Mesodermal cell (in vitro differentiated cells): ENCODE results near the gene MTARC2.
"Not testable (repeated sequence)": the region's sequence is repeated elsewhere in the genome, so short reads cannot be mapped to it uniquely, and the experiment has no call there.

Experiments
- H3K27ac ChIP-seq: 2 replicates; pipeline ENCODE4 v1.7.0; 2013; ENCODE audit warnings: mild to moderate bottlenecking, low read depth, low read length, moderate library complexity; ENCODE audit not compliant: severe bottlenecking
- H3K36me3 ChIP-seq: 2 replicates; pipeline ENCODE4 v1.7.1; 2013; ENCODE audit warnings: mild to moderate bottlenecking, low read length, moderate library complexity; ENCODE audit not compliant: control insufficient read depth, insufficient read depth
- H3K4me1 ChIP-seq: one replicate; pipeline ENCODE4 v1.7.1; 2013; ENCODE audit warnings: mild to moderate bottlenecking, low read length; ENCODE audit not compliant: insufficient read depth, control insufficient read depth, poor library complexity, severe bottlenecking
- H3K4me3 ChIP-seq: 2 replicates; pipeline ENCODE4 v1.7.0; 2013; ENCODE audit warnings: low read length, control low read depth, mild to moderate bottlenecking; ENCODE audit not compliant: insufficient read depth, poor library complexity, severe bottlenecking; ENCODE audit errors: extremely low read depth
- H3K9me3 ChIP-seq: 2 replicates; pipeline ENCODE4 v1.7.1; 2013; ENCODE audit warnings: mild to moderate bottlenecking, low read length, moderate library complexity; ENCODE audit not compliant: control insufficient read depth
- WGBS, 2 experiments: methylation state at CpG; one replicate each; pipeline ENCODE4 v1.1.5; 2013; ENCODE audit warnings: missing lambda C conversion rate in 2 of 2; ENCODE audit not compliant: insufficient coverage in 2 of 2; 5-methylcytosine and 5-hydroxymethylcytosine counted together

The MTARC2 gene

DNA sequence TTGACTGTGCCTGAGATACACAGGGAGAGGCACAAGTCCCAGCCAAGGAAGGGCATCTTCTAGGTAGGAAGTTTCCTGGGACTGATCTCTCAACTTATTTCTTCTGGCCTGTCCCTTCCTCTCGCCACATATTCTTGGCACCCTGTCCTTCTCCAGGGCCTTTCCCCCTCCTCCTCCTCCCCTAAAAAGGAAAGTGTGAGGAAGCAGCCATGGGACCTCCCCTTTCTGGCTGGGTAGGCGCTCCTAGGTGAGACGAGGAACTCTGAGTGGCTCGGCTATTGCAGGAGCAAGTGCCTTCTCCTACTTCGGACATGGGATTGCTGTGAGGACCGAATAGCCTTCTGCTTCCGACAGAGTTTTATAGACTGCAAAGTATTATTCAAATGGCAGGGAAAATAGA, 15.5 kb upstream of the MTARC2 start:
- Histone ChIP-seq H3K4me3 (no peak overlapping the region), H3K9me3 (no peaks in the 10 kb centered on the region), H3K27ac (no peak overlapping the region), H3K36me3 (no peaks in the 10 kb centered on the region), H3K4me1 (peaks cover 4% of the 10 kb centered on the region)
- WGBS, 2 experiments: 92 to 93% methylated on average over 4 to 7 of the region's 7 CpGs

DNA sequence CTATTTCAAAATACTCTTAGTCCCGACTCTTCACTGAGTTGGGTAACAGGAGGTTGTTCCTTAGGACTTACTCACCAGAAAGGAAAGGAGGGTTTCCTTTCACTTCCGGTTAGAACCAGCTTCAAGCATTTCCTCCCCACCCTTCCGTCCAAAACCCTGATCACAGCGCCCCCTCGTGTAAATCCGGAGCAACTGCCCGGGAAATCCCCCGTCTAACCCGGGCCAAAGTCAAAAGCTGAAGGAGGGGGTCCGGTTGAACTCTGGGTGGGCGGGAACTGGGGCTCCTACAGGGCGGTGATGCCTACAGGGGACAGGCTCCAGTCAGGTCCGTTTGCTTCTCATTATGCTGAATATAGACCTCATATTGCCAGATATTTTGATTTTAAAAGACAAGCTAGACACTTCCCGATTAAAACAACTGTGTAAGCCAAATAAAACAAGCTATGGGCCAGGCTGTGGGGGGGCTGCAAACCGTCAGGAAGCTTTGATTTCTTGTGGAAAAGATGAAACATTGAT, 15.0 kb upstream of the MTARC2 start:
- Histone ChIP-seq H3K9me3 (no peaks in the 10 kb centered on the region), H3K4me3 (no peak overlapping the region)
- WGBS, 2 experiments: 0 to 20% methylated on average over 2 to 3 of the region's 15 CpGs

DNA sequence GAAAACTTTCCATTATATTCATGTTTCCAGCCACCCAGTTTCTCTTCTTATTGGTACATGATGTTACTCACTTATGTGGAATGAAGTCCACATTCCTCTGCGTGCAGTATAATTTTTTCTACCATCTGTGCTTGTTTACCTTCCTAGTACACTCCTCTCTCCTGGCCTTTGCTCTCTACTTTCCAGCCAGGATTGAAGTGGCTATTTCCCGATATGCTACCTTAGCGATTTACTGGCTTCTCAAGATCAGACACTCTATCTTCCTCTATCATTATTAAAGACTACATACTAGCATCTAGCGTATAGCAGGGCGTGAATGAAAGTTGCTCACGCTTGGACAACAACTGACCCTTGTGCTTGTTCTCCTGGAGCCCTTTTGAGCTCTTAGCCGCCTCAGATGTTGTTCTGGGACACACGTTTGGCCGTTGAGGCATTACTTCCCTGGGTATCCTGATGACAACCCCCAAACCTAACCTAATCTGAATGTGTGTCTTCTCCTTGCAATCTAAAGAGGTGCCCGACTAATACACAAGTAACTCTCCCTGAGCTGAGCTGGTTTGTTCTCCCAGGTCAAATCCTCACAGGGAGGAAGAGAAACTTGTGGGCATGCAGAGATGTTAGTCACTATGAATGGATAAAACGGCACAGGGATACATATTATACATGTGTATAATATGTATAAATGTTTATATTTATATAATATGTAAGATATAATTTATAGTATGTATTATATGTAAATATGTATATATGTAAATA, 13.4 kb upstream of the MTARC2 start:
- WGBS, 2 experiments: 89 to 91% methylated on average over 9 to 10 of the region's 11 CpGs
- no peaks in the 10 kb centered on the region for H3K36me3 ChIP-seq
- H3K4me3 ChIP-seq: no peak overlapping the region
- H3K4me1 ChIP-seq: peaks cover 4% of the 10 kb centered on the region
- no peaks in the 10 kb centered on the region for H3K9me3 ChIP-seq
- no peak overlapping the region for H3K27ac ChIP-seq

More for the DNA sequence above, 15.0 kb upstream of the MTARC2 start:
- Histone ChIP-seq H3K36me3 (no peaks in the 10 kb centered on the region), H3K4me1 (peaks cover 4% of the 10 kb centered on the region), H3K27ac (no peak overlapping the region)

DNA sequence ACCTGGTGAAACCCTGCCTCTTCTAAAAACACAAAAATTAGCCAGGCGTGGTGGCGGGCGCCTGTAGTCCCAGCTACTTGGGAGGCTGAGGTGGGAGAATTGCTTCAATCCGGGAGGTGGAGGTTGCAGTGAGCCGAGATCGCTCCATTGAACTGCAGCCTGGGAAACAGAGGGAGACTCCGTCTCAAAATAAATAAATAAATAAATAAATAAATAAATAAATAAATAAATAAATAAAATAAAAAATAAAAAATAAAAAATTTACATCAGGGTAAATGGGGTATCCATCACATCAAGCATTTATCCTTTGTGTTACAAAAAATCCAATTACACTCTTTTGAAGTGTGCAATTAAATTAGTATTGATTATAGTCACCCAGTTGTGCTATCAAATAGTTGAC, 11.8 kb upstream of the MTARC2 start:
- not testable (repeated sequence) for H3K27ac ChIP-seq, H3K9me3 ChIP-seq, H3K4me3 ChIP-seq, H3K4me1 ChIP-seq, H3K36me3 ChIP-seq
- whole genome bisulfite sequencing, 2 experiments: 86% methylated on average over 4 of the region's 7 CpGs; no CpG with 5 or more reads in 1 of the 2 experiments

DNA sequence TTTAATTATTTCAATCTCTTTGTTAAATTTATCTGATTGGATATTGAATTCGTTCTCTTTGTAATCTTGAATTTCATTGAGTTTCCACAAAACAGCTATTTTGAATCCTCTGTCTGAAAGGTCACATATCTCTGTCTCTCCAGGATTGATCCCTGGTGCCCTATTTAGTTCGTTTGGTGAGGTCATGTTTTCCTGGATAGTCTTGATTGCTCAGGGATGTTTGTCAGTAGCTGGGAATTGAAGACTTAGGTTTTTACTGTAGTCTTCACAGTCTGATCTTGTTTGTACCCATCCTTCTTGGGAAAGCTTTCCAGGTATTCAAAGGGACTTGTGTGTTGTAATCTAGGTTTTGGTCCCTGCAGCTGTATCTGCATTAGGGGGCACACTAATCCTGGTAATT, 6.8 kb upstream of the MTARC2 start:
- H3K9me3 ChIP-seq: no peaks in the 10 kb centered on the region
- H3K4me3 ChIP-seq: no peak overlapping the region
- WGBS, 2 experiments: no CpG with 5 or more reads among the region's 2 CpGs
- no peaks in the 10 kb centered on the region for H3K4me1 ChIP-seq
- no peak overlapping the region for H3K27ac ChIP-seq
- no peaks in the 10 kb centered on the region for H3K36me3 ChIP-seq

DNA sequence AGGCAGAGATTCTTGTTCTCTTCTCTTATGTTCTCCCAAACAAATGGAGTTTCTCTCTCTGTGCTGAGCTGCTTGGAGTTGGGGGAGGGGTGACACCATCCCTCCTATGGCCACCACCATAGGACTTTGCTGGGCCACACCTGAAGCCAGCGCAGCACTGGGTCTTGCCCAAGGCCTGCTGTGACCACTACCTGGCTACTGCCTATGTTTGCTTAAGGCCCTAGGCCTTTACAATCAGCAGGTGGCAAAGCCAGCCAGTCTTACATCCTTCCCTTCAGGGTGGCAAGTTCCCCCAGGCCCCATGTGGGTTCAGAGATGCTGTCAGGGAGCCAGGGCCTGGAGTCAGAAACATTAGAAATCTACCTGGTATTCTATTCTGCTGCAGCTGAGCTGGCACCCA, 6.3 kb upstream of the MTARC2 start:
- H3K9me3 ChIP-seq: no peaks in the 10 kb centered on the region
- H3K4me1 ChIP-seq: no peaks in the 10 kb centered on the region
- no peaks in the 10 kb centered on the region for H3K36me3 ChIP-seq
- H3K27ac ChIP-seq: no peak overlapping the region
- no peak overlapping the region for H3K4me3 ChIP-seq
- WGBS, 2 experiments: 85 to 100% methylated on average over 1 of the region's 1 CpG

DNA sequence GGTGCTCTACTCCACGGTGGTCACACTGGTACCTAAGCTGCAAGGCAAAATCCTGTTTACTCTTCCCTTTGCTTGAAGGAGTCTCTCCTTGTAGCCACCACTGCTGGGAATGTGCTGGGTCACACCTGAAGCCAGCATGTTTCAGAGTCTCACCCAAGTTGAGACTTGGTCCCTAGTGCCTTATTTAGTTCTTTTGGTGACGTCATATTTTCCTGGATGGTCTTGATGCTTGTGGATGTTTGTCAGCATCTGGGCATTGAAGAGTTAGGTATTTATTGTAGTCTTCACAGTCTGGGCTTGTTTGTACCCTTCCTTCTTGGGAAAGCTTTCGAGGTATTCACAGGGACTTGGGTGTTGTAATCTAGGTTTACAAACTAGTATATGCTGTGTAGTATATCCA, 5.6 kb upstream of the MTARC2 start:
- H3K9me3 ChIP-seq: no peaks in the 10 kb centered on the region
- whole genome bisulfite sequencing, 2 experiments: 96 to 100% methylated on average over 2 of the region's 3 CpGs
- no peaks in the 10 kb centered on the region for H3K36me3 ChIP-seq
- H3K27ac ChIP-seq: no peak overlapping the region
- no peak overlapping the region for H3K4me3 ChIP-seq
- no peaks in the 10 kb centered on the region for H3K4me1 ChIP-seq

DNA sequence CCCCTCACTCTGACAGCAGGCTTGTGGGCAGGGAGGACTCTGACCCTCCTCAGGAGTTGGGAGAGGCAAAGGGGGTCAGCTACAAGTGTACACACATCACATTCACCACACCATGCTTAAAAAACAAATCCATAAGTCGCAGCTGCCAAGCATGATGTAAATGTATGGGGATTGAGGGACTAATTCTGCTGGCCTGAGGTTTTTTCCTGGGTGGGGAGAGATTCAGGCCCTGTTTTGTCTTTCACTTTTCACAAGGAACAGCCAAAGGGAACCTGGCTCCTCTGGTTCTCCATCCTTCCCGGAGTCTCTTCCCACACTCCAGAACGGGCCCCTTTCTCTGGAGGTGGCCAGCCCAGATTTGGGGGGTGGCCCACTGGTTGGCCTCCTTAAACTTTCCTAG, 1.3 kb upstream of the MTARC2 start:
- no peaks in the 10 kb centered on the region for H3K4me1 ChIP-seq
- H3K27ac ChIP-seq: no peak overlapping the region
- WGBS, 2 experiments: 88 to 100% methylated on average over 2 of the region's 3 CpGs
- no peaks in the 10 kb centered on the region for H3K36me3 ChIP-seq
- no peak overlapping the region for H3K4me3 ChIP-seq
- H3K9me3 ChIP-seq: no peaks in the 10 kb centered on the region

DNA sequence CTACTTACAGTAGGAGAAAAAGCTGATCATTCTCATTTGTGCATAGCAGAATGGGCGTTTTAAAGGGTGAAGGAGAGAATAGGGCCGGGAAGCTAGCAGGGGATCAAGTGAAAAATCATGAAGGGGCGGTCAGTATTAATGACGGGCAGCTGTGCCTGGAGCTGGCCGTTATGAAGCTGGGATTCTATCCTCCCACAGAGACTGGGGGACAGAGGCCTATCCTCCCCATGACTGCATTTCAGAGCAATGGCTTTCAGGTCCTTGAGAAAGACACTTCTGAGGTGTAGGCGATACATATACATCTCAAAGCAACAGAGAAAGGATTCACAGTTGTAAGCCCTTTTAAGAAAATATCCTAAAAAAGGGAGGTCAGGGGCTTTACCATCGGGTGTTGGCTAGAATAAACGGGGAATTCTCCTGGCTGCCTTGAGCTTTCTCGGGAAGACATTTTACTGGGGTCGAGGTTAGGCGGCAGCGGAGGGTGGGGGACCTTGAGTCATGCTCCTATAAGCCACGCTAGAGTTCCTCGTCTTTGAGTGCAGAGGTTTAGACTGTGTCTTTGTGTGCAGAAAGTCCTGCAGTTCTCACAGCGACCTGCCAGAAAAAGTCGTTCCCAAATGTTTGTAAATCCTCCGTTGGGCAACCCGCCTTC, 559 bp upstream of the MTARC2 start:
- 16 to 23% methylated on average over 13 to 17 of the region's 18 CpGs for WGBS, 2 experiments
- H3K27ac ChIP-seq: no peak overlapping the region
- H3K4me1 ChIP-seq: no peaks in the 10 kb centered on the region
- H3K4me3 ChIP-seq: peak overlapping the region; percentile 45
- no peaks in the 10 kb centered on the region for H3K9me3 ChIP-seq
- no peaks in the 10 kb centered on the region for H3K36me3 ChIP-seq

DNA sequence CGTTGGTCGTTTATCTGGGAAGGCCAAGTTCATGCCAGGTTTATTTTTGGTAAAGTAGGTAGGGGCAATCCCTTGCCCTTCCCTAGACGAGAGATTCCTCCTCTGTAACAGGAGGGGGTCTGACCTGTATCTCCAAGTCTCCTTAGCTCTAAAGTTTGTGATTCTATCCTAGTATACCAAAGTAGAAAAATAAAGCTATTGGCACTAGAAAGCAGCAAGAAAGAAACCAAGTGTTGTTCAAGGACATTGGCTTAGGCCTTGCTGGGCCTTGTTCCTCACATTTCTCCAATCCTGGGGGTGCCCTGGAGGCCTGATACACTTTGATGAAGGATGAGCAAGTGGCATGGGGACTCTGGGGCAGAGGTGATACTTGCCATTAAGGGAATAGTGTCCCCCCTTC, 814 bp downstream of the MTARC2 start:
- no peaks in the 10 kb centered on the region for H3K9me3 ChIP-seq
- no peaks in the 10 kb centered on the region for H3K4me1 ChIP-seq
- peak overlapping the region; percentile 45 for H3K4me3 ChIP-seq
- no peaks in the 10 kb centered on the region for H3K36me3 ChIP-seq
- no peak overlapping the region for H3K27ac ChIP-seq
- 40% methylated on average over 1 of the region's 3 CpGs; no CpG with 5 or more reads in 1 of the 2 experiments for WGBS, 2 experiments

DNA sequence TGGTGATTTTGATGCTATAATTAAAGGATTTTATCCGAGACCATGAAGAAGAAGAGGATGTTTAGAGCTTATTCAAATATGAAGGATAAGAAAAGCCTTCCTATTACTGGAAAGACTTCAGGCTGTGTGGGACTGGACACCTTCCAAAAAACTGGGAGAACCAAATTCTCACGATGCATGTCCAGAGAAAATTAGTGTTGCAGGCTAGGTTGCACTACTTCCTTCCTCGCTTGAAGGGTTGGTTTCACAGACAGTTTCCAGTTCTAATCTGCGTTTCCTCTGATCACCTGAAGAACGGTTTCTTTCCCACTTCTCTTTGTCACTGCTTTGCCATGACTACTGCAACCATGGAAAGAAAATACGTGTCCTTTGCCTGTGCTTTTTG, 2.0 kb downstream of the MTARC2 start:
- 89 to 95% methylated on average over 4 to 5 of the region's 6 CpGs for WGBS, 2 experiments
- Histone ChIP-seq H3K27ac (no peak overlapping the region), H3K4me3 (no peak overlapping the region), H3K9me3 (no peaks in the 10 kb centered on the region), H3K36me3 (no peaks in the 10 kb centered on the region), H3K4me1 (no peaks in the 10 kb centered on the region)
